ENCODE data around the gene TEX9.

GRCh38 chr15:56425276-56425675, 60.0 kb downstream of the TEX9 start:
- TF ChIP-seq POU6F1 (CRISPR knock-in tag; IDR thresholded peaks at IDR 0.05; ENCODE audit: borderline replicate concordance, low read depth) (no peak), CSDC2 (CRISPR knock-in tag; IDR thresholded peaks at IDR 0.05) (no peak), CSRNP3 (CRISPR knock-in tag; IDR thresholded peaks at IDR 0.05) (no peak), OSR1 (CRISPR knock-in tag; IDR thresholded peaks at IDR 0.05) (no peak), PATZ1 (CRISPR knock-in tag; IDR thresholded peaks at IDR 0.05; ENCODE audit: borderline replicate concordance) (no peak), TCF4 (CRISPR knock-in tag; IDR thresholded peaks at IDR 0.05; ENCODE audit: borderline replicate concordance) (no peak), ARNTL (CRISPR knock-in tag; IDR thresholded peaks at IDR 0.05; ENCODE audit: borderline replicate concordance, low read depth) (no peak), CREB5 (CRISPR knock-in tag; IDR thresholded peaks at IDR 0.05; ENCODE audit: low read depth) (no peak), ZFP3 (CRISPR knock-in tag; IDR thresholded peaks at IDR 0.05) (no peak), ISL1 (CRISPR knock-in tag; IDR thresholded peaks at IDR 0.05) (no peak), GLIS3 (CRISPR knock-in tag; IDR thresholded peaks at IDR 0.05) (no peak), ZNF565 (CRISPR knock-in tag; conservative IDR thresholded peaks at IDR 0.05; ENCODE audit: low read depth) (no peak)
